Islet precursor cell (in vitro differentiated cells): ENCODE results near the gene AVPR2.

Experiments
- DNase-seq: peaks from one replicate; pipeline ENCODE4 v3.0.0-alpha.2; 2018

The AVPR2 gene

GRCh38 chrX:153921070-153921469 is 16.6 kb downstream of the AVPR2 start:
- no peak for DNase-seq

- no peak for DNase-seq
These were observed 17.3 kb downstream of the AVPR2 start for GRCh38 chrX:153921511-153922446.

GRCh38 chrX:153922932-153923857 is 18.7 kb downstream of the AVPR2 start:
- DNase-seq: no peak

DNA sequence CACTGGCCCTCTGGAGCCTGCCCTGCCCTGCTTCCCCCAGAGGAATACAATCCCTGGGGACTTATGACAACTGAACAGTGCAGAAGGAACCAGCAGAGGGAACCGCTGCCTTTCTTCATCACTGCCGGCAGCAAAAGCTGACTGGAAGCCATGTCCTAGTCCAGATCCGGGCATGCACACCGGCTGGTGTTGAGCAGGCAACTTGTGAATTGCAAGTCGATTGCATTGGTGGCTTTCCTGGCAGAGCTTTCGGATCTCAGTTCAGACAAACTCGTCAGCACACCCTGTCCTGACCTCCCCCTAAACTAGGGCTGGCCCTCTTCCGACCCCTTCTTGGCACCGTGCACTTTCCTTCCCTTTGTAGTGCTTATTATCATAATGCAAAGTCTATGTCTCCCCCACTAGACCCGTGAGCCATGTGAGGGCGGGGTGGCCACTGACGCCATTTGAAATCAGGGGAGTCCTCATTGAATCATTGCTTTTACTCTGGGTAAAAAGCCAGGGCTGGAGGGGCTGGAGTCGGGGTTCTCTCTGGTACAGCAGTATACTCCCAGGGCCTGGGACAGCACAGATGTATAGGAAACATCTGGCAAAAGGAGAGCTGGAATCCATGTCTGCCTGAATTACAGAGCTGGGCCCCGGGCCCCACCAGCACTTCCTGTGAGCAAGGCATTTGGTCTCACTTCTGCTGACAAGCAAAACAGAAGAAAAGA is 19.8 kb downstream of the AVPR2 start:
- peak; percentile 72 for DNase-seq

GRCh38 chrX:153925387-153925738 is 20.9 kb downstream of the AVPR2 start:
- no peak for DNase-seq

GRCh38 chrX:153925739-153926551 is 21.5 kb downstream of the AVPR2 start, which contains the start of gene ARHGAP4:
Gene ARHGAP4, minus strand, starts transcription at chrX:153926264. Its CDS starts 62 bp downstream, at chrX:153926202.
- DNase-seq: no peak

GRCh38 chrX:153926552-153926857 is 22.0 kb downstream of the AVPR2 start:
- DNase-seq: no peak

- peak; percentile 65 for DNase-seq
These were observed 22.6 kb downstream of the AVPR2 start for GRCh38 chrX:153926858-153927671.

DNA sequence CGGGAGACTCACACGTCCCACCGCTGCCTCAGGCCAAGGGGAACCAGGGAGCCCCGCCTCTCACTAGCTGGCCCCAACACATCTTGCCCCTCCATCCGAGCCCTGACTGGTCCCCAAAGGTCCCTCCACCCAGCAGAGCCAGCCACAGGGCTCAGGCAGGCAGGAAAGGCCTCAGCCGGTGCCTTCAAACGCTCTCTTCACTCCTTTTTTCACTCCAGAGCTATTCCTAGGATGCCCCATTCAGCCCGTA is 23.1 kb downstream of the AVPR2 start:
- no peak for DNase-seq

GRCh38 chrX:153927922-153928760 is 23.7 kb downstream of the AVPR2 start:
- peak; percentile 98 for DNase-seq

GRCh38 chrX:153928846-153929245 is 24.4 kb downstream of the AVPR2 start:
- no peak for DNase-seq

DNA sequence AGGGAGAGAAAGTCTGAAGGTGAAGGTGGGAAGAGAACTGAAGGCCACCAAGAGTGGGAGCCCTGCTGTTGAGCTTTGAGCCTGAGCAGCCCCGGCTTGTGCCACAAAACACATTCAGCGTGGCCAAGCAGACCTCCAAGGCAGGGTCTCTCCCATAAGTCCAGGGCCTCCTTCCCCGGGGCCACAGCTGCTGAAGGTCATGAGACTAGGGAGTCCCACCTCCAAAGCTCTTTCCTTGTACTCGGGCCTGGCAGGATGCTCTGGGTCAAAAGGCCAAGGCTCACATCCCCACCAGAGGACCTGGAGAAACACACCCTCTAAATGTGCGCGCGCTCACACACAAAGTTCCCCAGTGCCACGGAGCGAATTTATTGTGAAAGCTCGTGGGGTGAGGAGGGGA is 25.1 kb downstream of the AVPR2 start:
- no peak for DNase-seq

DNA sequence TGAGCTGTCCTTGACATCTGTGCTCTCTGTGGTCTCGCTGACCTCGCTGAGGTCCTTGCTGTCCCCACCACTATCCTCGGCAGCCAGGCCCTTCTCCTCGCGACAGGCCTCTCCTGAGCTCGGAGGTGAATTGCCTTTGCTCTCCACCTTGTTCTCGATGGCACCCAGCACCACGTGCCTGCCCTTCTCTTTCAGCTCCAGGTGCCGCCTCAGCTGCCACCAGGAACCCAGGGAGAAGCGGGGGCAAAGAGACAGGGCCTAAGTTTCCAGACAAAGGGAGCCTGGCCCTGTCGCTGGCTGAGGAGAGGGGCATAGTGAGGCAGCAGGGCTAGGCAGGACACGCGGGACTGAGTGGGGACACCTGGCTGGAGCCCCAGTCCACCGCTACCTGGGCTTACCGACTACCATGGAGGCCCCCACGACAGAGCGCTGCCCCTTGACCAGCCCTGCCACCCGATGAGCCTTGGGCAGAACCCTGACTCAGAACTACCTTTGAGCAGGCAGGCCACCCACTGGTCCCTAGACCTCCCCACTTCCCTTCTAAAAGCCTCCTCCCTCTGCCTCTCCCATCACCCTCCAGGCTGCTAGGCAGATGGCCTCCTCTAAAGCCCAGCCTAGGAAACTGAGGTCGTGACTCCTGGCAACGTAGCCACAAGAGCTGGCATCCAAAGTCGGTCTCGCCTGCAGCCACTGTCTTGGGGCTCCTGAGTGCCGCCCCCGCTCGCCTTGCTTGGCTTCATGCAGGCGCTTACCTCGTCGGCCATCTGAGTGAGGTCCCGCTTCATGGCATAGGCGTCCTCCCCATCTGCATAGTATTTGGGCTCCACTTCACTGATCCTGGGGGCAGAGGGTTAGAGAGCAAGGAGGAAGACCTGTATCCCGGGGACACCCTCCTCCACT is 25.8 kb downstream of the AVPR2 start:
- DNase-seq: no peak

DNA sequence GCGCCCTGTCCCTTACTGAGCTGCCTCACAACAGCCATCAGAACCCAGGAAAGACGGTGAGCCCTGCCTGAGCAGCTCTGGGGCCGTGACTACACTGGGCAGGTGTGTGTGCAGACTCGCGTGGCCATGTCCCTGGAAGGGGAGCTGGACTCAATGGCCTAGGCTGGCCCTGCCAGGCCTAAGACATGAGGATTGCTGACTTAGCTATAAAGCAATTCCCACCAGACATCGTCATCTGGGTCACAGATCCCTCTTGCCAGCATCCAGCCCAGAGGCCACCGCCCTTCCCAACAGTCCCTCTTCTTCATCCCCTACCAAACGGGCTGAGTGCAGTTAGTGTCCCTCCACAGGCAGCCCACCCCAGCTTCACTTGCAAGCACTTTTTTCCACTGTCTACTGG is 26.7 kb downstream of the AVPR2 start:
- DNase-seq: no peak

GRCh38 chrX:153931748-153932147 is 27.3 kb downstream of the AVPR2 start:
- no peak for DNase-seq

- no peak for DNase-seq
These were observed 27.9 kb downstream of the AVPR2 start for GRCh38 chrX:153932220-153932915.

GRCh38 chrX:153933748-153934147 is 29.3 kb downstream of the AVPR2 start:
- DNase-seq: no peak

DNA sequence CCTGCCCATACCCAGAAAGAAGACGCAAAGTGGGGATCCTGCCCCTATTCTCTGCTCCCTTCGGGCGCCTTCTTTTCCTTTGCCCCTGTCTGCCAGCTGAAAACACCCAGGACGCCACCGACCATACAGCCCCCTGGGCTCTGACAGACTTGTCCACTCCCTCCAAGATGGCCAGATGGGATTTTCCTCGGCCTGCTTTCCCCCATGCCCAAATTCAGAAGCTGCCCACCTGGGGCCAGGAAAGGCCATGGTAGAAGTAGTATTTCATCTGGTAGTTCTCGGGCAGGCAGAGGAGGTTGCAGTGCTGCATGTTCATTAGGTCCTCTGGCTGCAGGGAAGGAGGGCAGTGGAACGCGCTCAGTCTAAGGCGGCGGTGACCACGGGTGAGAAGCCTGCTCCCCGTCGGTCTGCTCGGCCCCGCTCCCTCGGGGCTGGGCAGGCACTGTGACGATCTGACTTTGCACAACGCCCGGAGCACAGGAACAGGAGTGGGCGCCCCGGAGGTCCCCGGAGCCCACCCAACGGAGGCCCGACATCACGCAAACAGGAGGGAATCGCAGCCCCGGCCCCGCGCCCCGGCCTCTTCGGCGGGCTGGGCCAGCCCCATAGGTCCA is 29.8 kb downstream of the AVPR2 start:
- DNase-seq: no peak
